ENCODE results near the gene OR10X1.

OR10X1 gene

GRCh38 chr1:158600735-158601134 is 21.0 kb upstream of the OR10X1 start:
- Histone ChIP-seq H3K27me3 (replicated peaks) (no peaks in the 10 kb centered on the region), H3K36me3 (replicated peaks) (no peaks in the 10 kb centered on the region), H3K27ac (no peak overlapping the region), H3K4me3 (ENCODE audit: low read depth, low read length) (no peak overlapping the region)
- DNase-seq = no peak
- no peak for TF ChIP-seq CTCF (IDR thresholded peaks at IDR 0.05; ENCODE audit: low read depth, low read length, missing control alignments)
- in situ Hi-C loops (cut with HindIII; ENCODE audit: low pct_ligation_motif_present, low sequenced_read_pairs) = no loop called here

- no peaks in the 10 kb centered on the region for H3K36me3 ChIP-seq (replicated peaks)
- no peak for DNase-seq
- H3K27ac ChIP-seq = no peak overlapping the region
- no peaks in the 10 kb centered on the region for H3K27me3 ChIP-seq (replicated peaks)
- in situ Hi-C loops (cut with HindIII; ENCODE audit: low pct_ligation_motif_present, low sequenced_read_pairs) = no loop called here
- no peak overlapping the region for H3K4me3 ChIP-seq (ENCODE audit: low read depth, low read length)
- no peak for TF ChIP-seq CTCF (IDR thresholded peaks at IDR 0.05; ENCODE audit: low read depth, low read length, missing control alignments)
These were observed 7.2 kb upstream of the OR10X1 start for GRCh38 chr1:158586942-158587341.

DNA sequence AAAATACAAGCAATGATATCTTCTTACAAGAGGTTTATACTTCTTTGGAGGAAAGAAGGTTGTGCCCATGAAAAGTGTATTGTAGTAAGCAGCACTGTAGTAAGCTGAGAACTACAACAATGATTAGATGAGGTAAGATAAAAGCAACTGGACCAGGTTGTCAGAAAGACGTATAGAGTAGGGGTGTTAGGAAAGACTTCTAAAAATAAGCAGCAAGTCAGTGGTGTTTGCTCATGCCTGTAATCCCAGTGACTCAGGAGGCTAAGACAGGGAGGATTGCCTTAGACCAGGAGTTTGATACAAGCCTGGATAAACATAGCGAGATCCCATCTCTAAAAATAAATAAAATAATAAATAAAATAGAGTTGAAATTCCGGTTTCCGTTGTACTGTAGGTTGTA is 4.3 kb upstream of the OR10X1 start:
- no peak for TF ChIP-seq CTCF (IDR thresholded peaks at IDR 0.05; ENCODE audit: low read depth, low read length, missing control alignments)
- in situ Hi-C loops (cut with HindIII; ENCODE audit: low pct_ligation_motif_present, low sequenced_read_pairs) = no loop called here
- Histone ChIP-seq H3K4me3 (ENCODE audit: low read depth, low read length) (no peak overlapping the region), H3K27ac (no peak overlapping the region), H3K27me3 (replicated peaks) (no peaks in the 10 kb centered on the region), H3K36me3 (replicated peaks) (no peaks in the 10 kb centered on the region)
- no peak for DNase-seq

DNA sequence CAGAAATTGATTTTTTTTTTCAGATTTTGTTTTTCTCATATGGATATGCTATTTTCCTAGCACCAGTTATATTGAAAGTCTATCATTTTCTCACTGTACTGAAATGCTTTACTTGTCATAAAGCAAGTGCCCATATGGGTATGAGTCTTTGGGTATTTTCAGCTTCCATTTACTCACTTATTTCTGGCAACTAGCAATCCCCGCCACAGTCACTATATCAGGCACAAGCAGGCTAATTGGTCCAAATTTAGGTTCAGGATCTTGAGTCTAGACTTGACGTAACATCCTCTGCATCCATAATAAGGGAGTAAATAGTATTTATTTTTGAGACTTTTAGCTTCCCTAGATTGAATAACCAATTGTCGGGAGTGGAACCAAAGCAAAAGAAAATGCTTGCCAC is 2.1 kb downstream of the OR10X1 start:
- H3K4me3 ChIP-seq (ENCODE audit: low read depth, low read length) = no peak overlapping the region
- no peaks in the 10 kb centered on the region for H3K36me3 ChIP-seq (replicated peaks)
- DNase-seq = no peak
- H3K27me3 ChIP-seq (replicated peaks) = no peaks in the 10 kb centered on the region
- in situ Hi-C loops (cut with HindIII; ENCODE audit: low pct_ligation_motif_present, low sequenced_read_pairs) = no loop called here
- no peak overlapping the region for H3K27ac ChIP-seq
- no peak for TF ChIP-seq CTCF (IDR thresholded peaks at IDR 0.05; ENCODE audit: low read depth, low read length, missing control alignments)

DNA sequence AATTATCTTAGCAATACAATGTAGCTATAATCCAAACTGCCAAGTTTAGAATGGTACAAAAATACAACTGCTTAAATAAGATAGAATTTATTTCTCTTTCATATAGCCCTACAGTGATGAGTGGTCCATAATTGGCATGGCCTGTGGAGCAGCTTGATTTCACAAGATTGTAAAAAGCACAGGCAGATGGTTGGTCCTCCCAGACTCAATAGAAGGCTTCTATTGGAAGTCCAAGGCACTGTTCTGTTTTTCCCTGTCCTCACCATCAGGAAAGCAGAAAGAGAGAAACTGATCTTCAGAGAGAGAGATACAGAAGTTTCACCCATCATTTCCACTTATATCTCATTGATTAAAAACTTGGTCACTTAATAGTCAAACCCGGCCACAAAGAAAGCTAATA is 7.5 kb downstream of the OR10X1 start:
- Histone ChIP-seq H3K4me3 (ENCODE audit: low read depth, low read length) (no peak overlapping the region), H3K36me3 (replicated peaks) (no peaks in the 10 kb centered on the region), H3K27me3 (replicated peaks) (no peaks in the 10 kb centered on the region), H3K27ac (no peak overlapping the region)
- in situ Hi-C loops (cut with HindIII; ENCODE audit: low pct_ligation_motif_present, low sequenced_read_pairs) = no loop called here
- no peak for DNase-seq
- no peak for TF ChIP-seq CTCF (IDR thresholded peaks at IDR 0.05; ENCODE audit: low read depth, low read length, missing control alignments)

DNA sequence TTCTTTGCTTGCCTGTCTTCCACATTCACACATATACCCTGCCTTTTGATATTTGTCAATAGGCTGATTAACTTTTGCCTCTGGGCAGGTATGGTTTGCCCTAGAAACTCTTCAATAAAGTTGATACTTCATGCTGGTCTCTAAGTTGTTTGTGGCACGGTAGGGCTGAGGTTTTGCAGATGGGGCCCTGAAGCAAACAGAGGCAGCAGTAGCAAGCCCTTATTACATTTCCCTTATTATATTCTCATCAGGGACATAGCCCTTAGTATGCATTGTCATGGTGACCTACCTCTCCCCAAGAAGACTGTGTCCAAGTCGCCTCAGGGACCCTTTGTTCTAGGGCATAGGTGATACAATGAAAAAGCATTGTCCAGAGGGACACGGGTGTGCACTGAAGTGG is 9.2 kb downstream of the OR10X1 start, which contains the start of gene OR6P1:
Gene OR6P1 (minus strand): TSS at position 101 of the 400 bp plus-strand sequence. CDS start 6,976 bp downstream, outside the sequence.
- in situ Hi-C loops (cut with HindIII; ENCODE audit: low pct_ligation_motif_present, low sequenced_read_pairs) = no loop called here
- Histone ChIP-seq H3K4me3 (ENCODE audit: low read depth, low read length) (no peak within 1 kb of the TSS), H3K27ac (no peak within 1 kb of the TSS), H3K27me3 (replicated peaks) (no peaks in the 10 kb centered on the region), H3K36me3 (replicated peaks) (no peaks in the 10 kb centered on the region)
- no peak for DNase-seq
- no peak for TF ChIP-seq CTCF (IDR thresholded peaks at IDR 0.05; ENCODE audit: low read depth, low read length, missing control alignments)
